ENCODE measurements around the gene FBF1. TPM values are rescaled to one million over a fixed set of nuclear protein-coding genes. Genes with fewer than 3 reads are reported as not detected.
A peak's percentile ranks its signal among the peaks of the same experiment; 100 is the strongest.

FBF1 gene
- total RNA-seq, 4 donors from 2014 or later: 7.8 to 15.0 (median 10.4) TPM

DNA sequence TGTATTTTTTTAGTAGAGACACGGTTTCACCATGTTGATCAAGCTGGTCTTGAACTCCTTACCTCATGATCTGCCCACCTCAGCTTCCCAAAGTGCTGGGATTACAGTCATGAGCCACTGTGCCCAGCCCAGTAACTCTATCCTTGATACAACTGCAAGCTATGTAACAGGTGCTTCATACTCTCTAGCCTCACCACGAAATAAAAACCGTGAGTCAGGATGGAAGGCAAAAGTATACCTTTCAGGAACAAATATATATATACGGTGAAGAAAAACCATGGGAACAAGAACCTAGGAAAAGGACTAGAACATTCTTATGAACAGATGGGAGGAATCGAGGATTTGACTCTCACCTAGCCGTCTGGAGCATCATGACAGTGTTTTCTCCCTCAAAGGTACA lies 9.6 kb upstream of the FBF1 start:
- no peak for DNase-seq (ENCODE audit: extremely low spot score)
- Histone ChIP-seq H3K27me3 (no peaks in the 10 kb centered on the region), H3K4me1 (no peaks in the 10 kb centered on the region), H3K9me3 (no peaks in the 10 kb centered on the region), H3K27ac (replicated peaks in 1 of 4) (no peak overlapping the region), H3K4me3 (no peak overlapping the region), H3K36me3 (peaks cover 79 to 98% (median 97%) of the 10 kb centered on the region in 4 donors)
- intact Hi-C loops (cut with DNase I): no loop called here
- 76% methylated on average over 6 of the region's 6 CpGs for WGBS
- TF ChIP-seq, protein P1, sequence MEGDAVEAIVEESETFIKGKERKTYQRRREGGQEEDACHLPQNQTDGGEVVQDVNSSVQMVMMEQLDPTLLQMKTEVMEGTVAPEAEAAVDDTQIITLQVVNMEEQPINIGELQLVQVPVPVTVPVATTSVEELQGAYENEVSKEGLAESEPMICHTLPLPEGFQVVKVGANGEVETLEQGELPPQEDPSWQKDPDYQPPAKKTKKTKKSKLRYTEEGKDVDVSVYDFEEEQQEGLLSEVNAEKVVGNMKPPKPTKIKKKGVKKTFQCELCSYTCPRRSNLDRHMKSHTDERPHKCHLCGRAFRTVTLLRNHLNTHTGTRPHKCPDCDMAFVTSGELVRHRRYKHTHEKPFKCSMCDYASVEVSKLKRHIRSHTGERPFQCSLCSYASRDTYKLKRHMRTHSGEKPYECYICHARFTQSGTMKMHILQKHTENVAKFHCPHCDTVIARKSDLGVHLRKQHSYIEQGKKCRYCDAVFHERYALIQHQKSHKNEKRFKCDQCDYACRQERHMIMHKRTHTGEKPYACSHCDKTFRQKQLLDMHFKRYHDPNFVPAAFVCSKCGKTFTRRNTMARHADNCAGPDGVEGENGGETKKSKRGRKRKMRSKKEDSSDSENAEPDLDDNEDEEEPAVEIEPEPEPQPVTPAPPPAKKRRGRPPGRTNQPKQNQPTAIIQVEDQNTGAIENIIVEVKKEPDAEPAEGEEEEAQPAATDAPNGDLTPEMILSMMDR (IDR thresholded peaks at IDR 0.05): no peak
- TF ChIP-seq EP300 (IDR thresholded peaks at IDR 0.05) (no peak), POLR2AphosphoS5 (IDR thresholded peaks at IDR 0.05) (no peak), POLR2A (IDR thresholded peaks at IDR 0.05; ENCODE audit: low read depth) (no peak)

DNA sequence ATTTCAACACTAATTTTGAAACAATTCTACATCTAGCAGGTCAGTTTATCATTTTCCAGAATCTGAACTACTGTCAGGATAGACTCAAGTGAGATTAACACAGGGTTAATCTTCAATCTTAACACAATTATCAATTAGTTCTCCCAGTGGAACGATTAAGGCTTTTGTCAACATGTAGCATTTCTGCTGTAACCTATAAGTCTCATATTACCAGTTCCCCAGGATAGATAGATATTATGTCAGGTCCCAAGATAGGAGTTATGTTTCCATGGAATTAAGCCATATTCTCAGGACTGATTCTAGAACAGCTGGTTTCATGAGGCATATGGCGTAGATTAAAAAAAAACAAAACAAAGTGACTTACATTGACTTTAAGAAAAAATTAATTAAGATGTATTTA lies 4.4 kb upstream of the FBF1 start:
- Histone ChIP-seq H3K27ac (replicated peaks in 1 of 4) (no peak overlapping the region), H3K4me3 (no peak overlapping the region), H3K36me3 (peaks cover 31 to 69% (median 59%) of the 10 kb centered on the region in 4 donors), H3K27me3 (no peaks in the 10 kb centered on the region), H3K4me1 (peaks cover 8 to 11% (median 9%) of the 10 kb centered on the region in 4 donors), H3K9me3 (no peaks in the 10 kb centered on the region)
- TF ChIP-seq POLR2AphosphoS5 (IDR thresholded peaks at IDR 0.05) (no peak), POLR2A (IDR thresholded peaks at IDR 0.05; ENCODE audit: low read depth) (no peak), EP300 (IDR thresholded peaks at IDR 0.05) (no peak)
- TF ChIP-seq, protein P1 (IDR thresholded peaks at IDR 0.05): no peak
- WGBS: 79% methylated on average over 2 of the region's 2 CpGs
- intact Hi-C loops (cut with DNase I): no loop called here
- DNase-seq (ENCODE audit: extremely low spot score): no peak

DNA sequence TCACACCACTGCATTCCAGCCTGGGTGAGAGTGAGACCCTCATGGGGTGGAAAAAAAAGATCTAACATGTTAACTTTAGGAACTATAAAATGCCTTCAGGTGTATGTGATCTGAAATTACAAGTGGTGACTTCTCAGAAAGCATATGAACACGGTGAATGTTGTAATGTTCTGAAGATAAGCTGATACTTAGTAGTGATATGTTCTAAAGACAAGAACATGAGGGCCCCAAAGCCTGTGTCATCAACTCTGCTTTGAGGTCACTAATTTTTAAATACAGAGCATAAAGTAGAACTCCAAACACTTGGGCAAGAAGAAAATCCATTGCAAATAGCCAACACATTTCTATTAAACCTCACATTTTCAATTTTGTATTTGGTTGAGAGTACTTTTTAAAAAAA lies 2.6 kb upstream of the FBF1 start:
- TF ChIP-seq, protein P1 (IDR thresholded peaks at IDR 0.05): no peak
- TF ChIP-seq POLR2A (IDR thresholded peaks at IDR 0.05; ENCODE audit: low read depth) (no peak), EP300 (IDR thresholded peaks at IDR 0.05) (no peak), POLR2AphosphoS5 (IDR thresholded peaks at IDR 0.05) (no peak)
- WGBS: 90% methylated on average over 1 of the region's 1 CpG
- Histone ChIP-seq H3K9me3 (no peaks in the 10 kb centered on the region), H3K36me3 (peaks cover 13 to 51% (median 41%) of the 10 kb centered on the region in 4 donors), H3K4me1 (peaks cover 10 to 17% (median 13%) of the 10 kb centered on the region in 4 donors), H3K4me3 (no peak overlapping the region), H3K27ac (replicated peaks in 1 of 4) (no peak overlapping the region), H3K27me3 (no peaks in the 10 kb centered on the region)
- no peak for DNase-seq (ENCODE audit: extremely low spot score)
- intact Hi-C loops (cut with DNase I): loop anchor here (5.0 kb wide), 1 partner anchor 39 kb away; no protein-coding TSS in a partner anchor

DNA sequence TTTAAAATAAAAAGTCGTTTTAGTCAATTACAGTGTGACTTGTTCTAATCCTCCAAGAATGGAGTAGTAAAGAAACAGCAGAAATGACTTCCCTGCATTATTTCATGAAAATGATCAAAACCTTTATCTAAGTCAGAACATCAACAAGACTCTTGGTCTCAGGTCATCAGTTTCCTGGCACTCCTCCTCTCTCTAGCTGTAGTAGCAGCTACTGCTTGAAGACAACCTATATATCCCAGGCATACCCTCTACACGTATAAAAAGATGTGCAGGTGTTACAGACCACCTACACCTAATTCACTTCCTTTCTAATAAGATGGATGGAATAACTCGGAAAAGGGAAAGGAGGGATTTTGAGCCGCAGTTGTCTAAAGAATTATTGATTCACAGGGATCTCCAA lies 1.6 kb upstream of the FBF1 start:
- Histone ChIP-seq H3K27ac (replicated peaks in 1 of 4) (no peak overlapping the region), H3K4me3 (no peak overlapping the region), H3K36me3 (peaks cover 3 to 41% (median 31%) of the 10 kb centered on the region in 4 donors), H3K27me3 (no peaks in the 10 kb centered on the region), H3K4me1 (peaks cover 10 to 17% (median 13%) of the 10 kb centered on the region in 4 donors), H3K9me3 (no peaks in the 10 kb centered on the region)
- intact Hi-C loops (cut with DNase I): loop anchor here (5.0 kb wide), 1 partner anchor 40 kb away; no protein-coding TSS in a partner anchor
- DNase-seq (ENCODE audit: extremely low spot score): no peak
- TF ChIP-seq EP300 (IDR thresholded peaks at IDR 0.05) (no peak), POLR2A (IDR thresholded peaks at IDR 0.05; ENCODE audit: low read depth) (no peak), POLR2AphosphoS5 (IDR thresholded peaks at IDR 0.05) (no peak)
- TF ChIP-seq, protein P1 (IDR thresholded peaks at IDR 0.05): no peak
- WGBS: 84% methylated on average over 4 of the region's 4 CpGs

DNA sequence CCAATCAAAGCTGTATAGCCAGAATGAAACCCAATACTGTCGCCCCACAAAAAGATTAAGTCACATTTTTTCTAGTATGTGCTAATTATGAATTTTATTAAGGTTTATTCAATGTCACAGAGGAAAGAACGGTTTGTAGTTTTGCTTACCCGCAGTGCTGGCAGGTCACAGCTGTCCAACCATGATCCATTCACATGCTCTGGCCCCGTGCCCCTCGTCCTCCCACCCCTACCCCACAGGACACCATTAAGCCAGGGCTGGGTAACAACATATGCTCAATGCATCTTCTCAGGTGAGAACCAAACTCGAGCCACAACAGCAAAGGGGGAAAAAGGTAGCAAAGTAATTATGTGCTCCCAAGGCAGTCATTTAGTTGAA lies 589 bp upstream of the FBF1 start:
- Histone ChIP-seq H3K27ac (replicated peaks in 1 of 4) (peak overlapping the region; percentile 16 to 86 (median 77)), H3K9me3 (no peaks in the 10 kb centered on the region), H3K4me3 (peak overlapping the region; percentile 66 to 90 (median 81)), H3K4me1 (peaks cover 10 to 17% (median 13%) of the 10 kb centered on the region in 4 donors), H3K36me3 (peaks cover 0 to 31% (median 21%) of the 10 kb centered on the region in 4 donors), H3K27me3 (no peaks in the 10 kb centered on the region)
- 34% methylated on average over 6 of the region's 6 CpGs for WGBS
- intact Hi-C loops (cut with DNase I): loop anchor here (5.0 kb wide), 1 partner anchor 41 kb away; no protein-coding TSS in a partner anchor
- TF ChIP-seq POLR2A (IDR thresholded peaks at IDR 0.05; ENCODE audit: low read depth): no peak
- TF ChIP-seq POLR2AphosphoS5 (IDR thresholded peaks at IDR 0.05): no peak
- TF ChIP-seq, protein P1 (IDR thresholded peaks at IDR 0.05): no peak
- no peak for TF ChIP-seq EP300 (IDR thresholded peaks at IDR 0.05)
- no peak for DNase-seq (ENCODE audit: extremely low spot score)

Measured in esophagus muscularis mucosa (tissue), 4 donors.